HCT116 (cell line): ENCODE data around the gene DNAJC28. TPM values are rescaled to one million over a fixed set of nuclear protein-coding genes. Genes with fewer than 3 reads are reported as not detected.

Experiments
- ATAC-seq: fragments of 200-7000 bp; cut with Tn5 transposase; 2 replicates; pipeline ENCODE4 v1.9.1; 2020; ENCODE audit warnings: mild to moderate bottlenecking, moderate library complexity
- BruUV-seq: library from RNA; stranded (reverse); fragments of 400-500 nt; replicated peaks from 2 replicates; lab custom pipeline; 2021; lab: Mats Ljungman, UMichigan
- CTCF ChIA-PET: fragments of 300-600 bp; sonication (Branson Sonifier 250); formaldehyde crosslinking; loops from one replicate; lab custom pipeline; 2021; ENCODE audit warnings: antibody characterized with exemption; lab: Charles Lee
- POLR2A ChIA-PET: fragments of 300-600, 350-600 bp; sonication (Branson Sonifier 250); formaldehyde crosslinking; loops from one replicate; lab custom pipeline; 2021; ENCODE audit warnings: antibody characterized with exemption; lab: Charles Lee
- RAD21 ChIA-PET, 2 experiments: fragments of 300-600 bp; sonication (Branson Sonifier 250); formaldehyde crosslinking; loops; one replicate each; lab custom pipeline; 2023; ENCODE audit warnings: low total read pairs in 2 of 2; ENCODE audit not compliant: uncharacterized antibody in 2 of 2, unreplicated experiment in 2 of 2, low non-redundant PET in 1 of 2; lab: Charles Lee
- DNase-seq: peaks from one replicate; pipeline ENCODE4 v3.0.0-alpha.2; 2010; ENCODE audit warnings: low read depth, low spot score
- H2AFZ ChIP-seq: fragments of 200-600 bp; shearing (Covaris generic), sonication (generic); 2 replicates; pipeline ENCODE4 v1.6.1; 2017; ENCODE audit warnings: low read depth, mixed run types, mixed read lengths, antibody characterized with exemption, low read length; ENCODE audit not compliant: poor library complexity, severe bottlenecking
- H3K27ac ChIP-seq: 2 replicates; pipeline ENCODE4 v1.5.1; 2012; ENCODE audit warnings: low read depth, low read length
- H3K27me3 ChIP-seq: fragments of 200-600 bp; sonication (generic); 2 replicates; pipeline ENCODE4 v1.6.1; 2016; ENCODE audit warnings: mixed run types, low read length, mixed read lengths; ENCODE audit not compliant: insufficient read depth
- H3K36me3 ChIP-seq, 2 experiments: fragments of 200-500 bp in 1 of 2; fragments of 200-600 bp in 1 of 2; sonication (Bioruptor generic) in 1 of 2; sonication (generic) in 1 of 2; 2 replicates each; pipeline versions ENCODE4 v1.5.1 to v1.6.1; 2014 to 2016; ENCODE audit warnings: low read length in 2 of 2, inconsistent platforms in 1 of 2, mixed read lengths in 1 of 2, mixed run types in 1 of 2; ENCODE audit not compliant: insufficient read depth in 2 of 2, control insufficient read depth in 1 of 2
- H3K4me1 ChIP-seq, 2 experiments: fragments of 200-600 bp in 1 of 2; sonication (generic) in 1 of 2; 2 replicates each; pipeline versions ENCODE4 v1.5.1 to v1.6.1; 2012 to 2017; ENCODE audit warnings: low read length in 2 of 2, inconsistent platforms in 1 of 2, mild to moderate bottlenecking in 1 of 2, mixed read lengths in 1 of 2, mixed run types in 1 of 2, moderate library complexity in 1 of 2; ENCODE audit not compliant: insufficient read depth in 2 of 2, control insufficient read depth in 1 of 2
- H3K4me2 ChIP-seq: fragments of 200-600 bp; sonication (generic); 2 replicates; pipeline ENCODE4 v1.6.1; 2017; ENCODE audit warnings: mixed run types, low read length, mixed read lengths
- H3K4me3 ChIP-seq, 2 experiments: fragments of 200-600 bp in 1 of 2; sonication (generic) in 1 of 2; replicated peaks in 1 of 2; 2 replicates each; pipeline ENCODE4 v1.5.1; 2011 to 2016; ENCODE audit warnings: low read length in 2 of 2, control low read depth in 1 of 2, low read depth in 1 of 2, mild to moderate bottlenecking in 1 of 2, mixed read lengths in 1 of 2, mixed run types in 1 of 2
- H3K79me2 ChIP-seq: fragments of 200-600 bp; sonication (generic); 2 replicates; pipeline ENCODE4 v1.6.1; 2017; ENCODE audit warnings: mild to moderate bottlenecking, mixed run types, low read length, moderate library complexity, mixed read lengths; ENCODE audit not compliant: insufficient read depth
- H3K9ac ChIP-seq: fragments of 200-600 bp; sonication (generic); 2 replicates; pipeline ENCODE4 v1.6.1; 2016; ENCODE audit warnings: low read length, mixed read lengths
- H3K9me2 ChIP-seq: fragments of 200-600 bp; sonication (generic), shearing (Covaris generic); 2 replicates; pipeline ENCODE4 v1.6.1; 2017; ENCODE audit warnings: mixed run types, mild to moderate bottlenecking, moderate library complexity; ENCODE audit not compliant: insufficient read depth
- H3K9me3 ChIP-seq, 2 experiments: fragments of 200-500 bp in 1 of 2; fragments of 200-600 bp in 1 of 2; sonication (Bioruptor generic) in 1 of 2; sonication (generic) in 1 of 2; 2 replicates each; pipeline ENCODE4 v1.6.1; 2014 to 2017; ENCODE audit warnings: low read length in 2 of 2, mixed read lengths in 2 of 2, inconsistent platforms in 1 of 2, low read depth in 1 of 2, mild to moderate bottlenecking in 1 of 2, mixed run types in 1 of 2, moderate library complexity in 1 of 2; ENCODE audit not compliant: control insufficient read depth in 1 of 2, insufficient read depth in 1 of 2
- H4K20me1 ChIP-seq: fragments of 200-600 bp; sonication (generic), shearing (Covaris generic); 2 replicates; pipeline ENCODE4 v1.6.1; 2017; ENCODE audit warnings: mixed run types, mild to moderate bottlenecking, moderate library complexity; ENCODE audit not compliant: insufficient read depth
- ATF3 ChIP-seq: IDR thresholded peaks from 2 replicates; pipeline ENCODE4 v1.6.1; 2012
- CBX3 ChIP-seq: IDR thresholded peaks from 2 replicates; pipeline ENCODE4 v1.6.1; 2012; ENCODE audit warnings: low read depth
- CEBPB ChIP-seq: IDR thresholded peaks from 2 replicates; pipeline ENCODE4 v1.6.1; 2012; ENCODE audit warnings: low read depth
- CTCF ChIP-seq, 3 experiments: fragments of 200-600 bp in 1 of 3; sonication (generic) in 1 of 3; IDR thresholded peaks in 2 of 3; conservative IDR thresholded peaks in 1 of 3; 2 replicates each; pipeline ENCODE4 v1.5.1; 2012 to 2017; ENCODE audit warnings: low read depth in 2 of 3, low read length in 2 of 3, antibody characterized with exemption in 1 of 3, borderline replicate concordance in 1 of 3, control low read depth in 1 of 3, mild to moderate bottlenecking in 1 of 3, mixed read lengths in 1 of 3, mixed run types in 1 of 3, moderate library complexity in 1 of 3; ENCODE audit not compliant: insufficient read depth in 1 of 3
- ELF1 ChIP-seq: IDR thresholded peaks from 2 replicates; pipeline ENCODE4 v1.6.1; 2012; ENCODE audit warnings: low read depth, borderline replicate concordance
- FOSL1 ChIP-seq: IDR thresholded peaks from 2 replicates; pipeline ENCODE4 v1.6.1; 2012; ENCODE audit warnings: low read depth
- POLR2A ChIP-seq: IDR thresholded peaks from 2 replicates; pipeline ENCODE4 v1.7.0; 2011; ENCODE audit warnings: borderline replicate concordance; ENCODE audit not compliant: insufficient read depth, insufficient read length; ENCODE audit errors: extremely low read depth
- SP1 ChIP-seq: IDR thresholded peaks from 2 replicates; pipeline ENCODE4 v1.6.1; 2012; ENCODE audit warnings: low read depth
- TCF7L2 ChIP-seq: IDR thresholded peaks from 2 replicates; pipeline ENCODE4 v1.7.0; 2011; ENCODE audit warnings: borderline replicate concordance, inconsistent platforms; ENCODE audit not compliant: insufficient read depth, insufficient read length; ENCODE audit errors: extremely low read depth
- ZBTB33 ChIP-seq: IDR thresholded peaks from 2 replicates; pipeline ENCODE4 v1.6.1; 2011; ENCODE audit warnings: mild to moderate bottlenecking, low read length, moderate library complexity; ENCODE audit not compliant: insufficient replicate concordance; ENCODE audit errors: extremely low read depth
- ZFX ChIP-seq: fragments of 450-650 bp; IDR thresholded peaks from 2 replicates; pipeline ENCODE4 v1.6.1; 2017
- ZNF274 ChIP-seq: fragments of 200-500 bp; sonication (Bioruptor generic); IDR thresholded peaks from 2 replicates; pipeline ENCODE4 v1.6.1; 2014; ENCODE audit warnings: mild to moderate bottlenecking, low read depth, low read length, inconsistent platforms
- intact Hi-C: fragments of 100-400 bp; cut with micrococcal nuclease; formaldehyde crosslinking; loops from 2 replicates; pipeline ENCODE4 v1.10.0; 2022
- total RNA-seq: library from RNA; stranded (reverse); gene quantifications from one replicate; pipeline ENCODE4 v1.2.1, GENCODE V29; 2021; ENCODE audit not compliant: unreplicated experiment

Gene DNAJC28
- total RNA-seq, 1 experiment from 2014 or later: 0.81 TPM

GRCh38 chr21:33461538-33462250 lies 29.8 kb downstream of the DNAJC28 start:
- Histone ChIP-seq H3K36me3 (no peaks in the 10 kb centered on the region; a peak in 1 of 4 replicates), H3K4me1 (no peaks in the 10 kb centered on the region), H3K9me2 (no peaks in the 10 kb centered on the region), H3K27me3 (no peaks in the 10 kb centered on the region), H4K20me1 (no peaks in the 10 kb centered on the region), H3K4me2 (no peak overlapping the region), H3K4me3 (no peak overlapping the region), H3K79me2 (no peaks in the 10 kb centered on the region), H3K9me3 (no peaks in the 10 kb centered on the region), H3K9ac (no peak overlapping the region), H2AFZ (no peak overlapping the region), H3K27ac (no peak overlapping the region)
- ATAC-seq (no peak), DNase-seq (no peak)
- POLR2A ChIA-PET: interaction anchor here (1.6 kb wide), 1 partner anchor 18 kb away, joined by 4 read pairs; the partner anchor contains the start of gene TMEM50B
- no peak for TF ChIP-seq CTCF (IDR thresholded peaks at IDR 0.05 in 2 of 3, conservative IDR thresholded peaks at IDR 0.05 in 1 of 3; ENCODE audit: borderline replicate concordance in 1 of 3, insufficient read depth in 1 of 3, low read depth in 2 of 3, low read length in 2 of 3)
- CTCF ChIA-PET: interaction anchor here (1.4 kb wide), 1 partner anchor 144 kb away, joined by 3 read pairs; no protein-coding TSS in a partner anchor
- no TSS peak for BruUV-seq
- intact Hi-C loops: no loop called here
- RAD21 ChIA-PET: no interaction called here

GRCh38 chr21:33458861-33459260 lies 32.7 kb downstream of the DNAJC28 start:
- CTCF ChIA-PET: no interaction called here
- intact Hi-C loops: no loop called here
- H3K27me3 ChIP-seq: no peaks in the 10 kb centered on the region
- no peak for TF ChIP-seq TCF7L2
- no peak for TF ChIP-seq ZNF274
- no peak for TF ChIP-seq CEBPB
- no peak for TF ChIP-seq ATF3
- TF ChIP-seq ELF1: no peak
- TF ChIP-seq POLR2A: no peak
- no peak for TF ChIP-seq ZFX
- no peak for TF ChIP-seq ZBTB33
- no peak for TF ChIP-seq CBX3
- no peak for TF ChIP-seq SP1
- TF ChIP-seq CTCF (IDR thresholded peaks at IDR 0.05 in 2 of 3, conservative IDR thresholded peaks at IDR 0.05 in 1 of 3; ENCODE audit: borderline replicate concordance in 1 of 3, insufficient read depth in 1 of 3, low read depth in 2 of 3, low read length in 2 of 3): no peak
- no peak for TF ChIP-seq FOSL1

More at GRCh38 chr21:33458861-33459260, 32.7 kb downstream of the DNAJC28 start:
- Histone ChIP-seq H3K27ac (no peak overlapping the region), H2AFZ (no peak overlapping the region), H3K79me2 (no peaks in the 10 kb centered on the region), H3K4me1 (no peaks in the 10 kb centered on the region), H3K4me3 (no peak overlapping the region), H3K9me2 (no peaks in the 10 kb centered on the region), H3K36me3 (no peaks in the 10 kb centered on the region), H4K20me1 (no peaks in the 10 kb centered on the region), H3K9me3 (no peaks in the 10 kb centered on the region), H3K9ac (no peak overlapping the region), H3K4me2 (no peak overlapping the region)
- ATAC-seq (no peak), DNase-seq (no peak)
- no TSS peak for BruUV-seq
- POLR2A ChIA-PET: no interaction called here
- RAD21 ChIA-PET: no interaction called here
